Activated effector memory CD4-positive, alpha-beta T cell treated with Interleukin-2 at 50 U/mL for 16 hours (primary cell): ENCODE measurements around the gene RBBP5.

Experiments used
- DNase-seq: peaks from one replicate; pipeline ENCODE4 v3.0.0-alpha.2; 2020

The RBBP5 gene

GRCh38 chr1:205129447-205130029 is 7.8 kb upstream of the RBBP5 start:
- DNase-seq: no peak

GRCh38 chr1:205128050-205128449 is 6.3 kb upstream of the RBBP5 start:
- no peak for DNase-seq

DNA sequence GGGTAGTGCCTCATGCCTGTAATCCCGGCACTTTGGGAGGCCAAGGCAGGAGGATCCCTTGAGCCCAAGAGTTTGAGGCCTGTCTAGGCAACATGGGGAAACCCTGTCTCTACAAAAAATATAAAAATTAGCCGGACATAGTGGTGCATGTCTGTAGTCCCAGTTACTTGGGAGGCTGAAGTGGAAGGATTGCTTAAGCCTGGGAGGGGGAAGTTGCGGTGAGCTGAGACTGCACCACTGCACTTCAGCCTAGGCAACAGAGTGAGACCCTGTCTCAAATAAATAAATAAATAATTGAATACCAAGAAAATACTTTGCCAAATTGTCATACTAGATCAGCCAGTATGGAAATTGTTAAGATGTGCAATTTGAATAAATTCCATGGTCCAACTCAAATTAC is 5.9 kb upstream of the RBBP5 start:
- no peak for DNase-seq

DNA sequence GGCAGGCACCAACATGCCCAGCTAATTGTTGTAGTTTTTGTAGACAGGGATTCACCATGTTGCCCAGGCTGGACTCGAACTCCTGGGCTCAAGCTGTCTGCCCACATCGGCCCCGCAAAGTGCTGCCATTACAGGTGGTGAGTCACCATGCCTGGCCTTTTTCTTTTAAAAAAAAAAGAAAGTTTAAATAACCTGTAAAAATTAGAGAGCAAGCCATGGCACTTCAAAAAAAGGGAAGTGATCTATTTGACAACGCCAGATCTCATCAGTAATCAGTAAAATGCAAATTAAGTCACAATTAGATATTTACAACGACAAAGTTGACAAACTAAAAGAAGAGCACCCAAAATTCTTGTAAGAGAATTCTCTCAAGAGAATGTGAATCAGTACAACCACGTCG is 2.9 kb upstream of the RBBP5 start:
- no peak for DNase-seq

GRCh38 chr1:205122489-205122882 is 708 bp upstream of the RBBP5 start:
- DNase-seq: no peak

GRCh38 chr1:205118752-205119151 is 3.0 kb downstream of the RBBP5 start:
- no peak for DNase-seq

DNA sequence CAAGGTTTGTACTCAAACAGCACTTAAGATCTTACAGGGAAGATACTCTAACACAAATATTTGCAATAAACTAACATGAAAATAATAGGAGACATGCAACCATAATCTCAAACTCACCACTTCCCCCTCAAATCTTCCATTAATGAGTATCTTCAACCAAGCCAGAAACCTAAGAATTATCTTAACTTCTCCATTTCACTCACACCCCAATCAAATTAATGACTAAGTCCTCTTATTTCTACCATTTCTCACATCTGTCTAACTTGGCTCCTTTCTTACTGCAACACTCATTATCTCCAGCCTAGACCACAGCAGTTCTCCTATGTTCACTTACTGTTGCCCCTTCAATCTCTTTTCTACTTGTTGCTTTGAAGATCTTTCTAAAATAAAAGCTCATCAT is 10.4 kb downstream of the RBBP5 start:
- no peak for DNase-seq

DNA sequence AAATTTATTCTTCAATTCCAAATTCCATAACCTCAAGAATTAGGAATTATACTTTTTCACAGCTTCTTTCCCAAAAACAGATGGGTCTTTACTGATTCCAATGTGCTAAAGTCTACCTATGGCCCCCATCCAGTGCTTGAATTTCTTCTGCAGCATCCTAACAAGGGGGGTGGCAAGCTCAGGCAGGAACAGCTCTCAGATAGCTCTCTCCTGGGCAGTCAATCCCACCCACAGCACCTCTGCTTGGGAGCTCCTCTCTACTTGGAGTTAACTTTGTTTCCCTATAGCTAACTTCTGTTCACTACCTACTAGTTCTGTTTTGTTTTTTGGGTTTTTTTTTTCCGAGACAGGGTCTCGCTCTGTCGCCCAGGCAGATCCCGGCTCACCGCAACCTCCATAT is 12.1 kb downstream of the RBBP5 start:
- DNase-seq: no peak

GRCh38 chr1:205109269-205109668 is 12.5 kb downstream of the RBBP5 start:
- no peak for DNase-seq

DNA sequence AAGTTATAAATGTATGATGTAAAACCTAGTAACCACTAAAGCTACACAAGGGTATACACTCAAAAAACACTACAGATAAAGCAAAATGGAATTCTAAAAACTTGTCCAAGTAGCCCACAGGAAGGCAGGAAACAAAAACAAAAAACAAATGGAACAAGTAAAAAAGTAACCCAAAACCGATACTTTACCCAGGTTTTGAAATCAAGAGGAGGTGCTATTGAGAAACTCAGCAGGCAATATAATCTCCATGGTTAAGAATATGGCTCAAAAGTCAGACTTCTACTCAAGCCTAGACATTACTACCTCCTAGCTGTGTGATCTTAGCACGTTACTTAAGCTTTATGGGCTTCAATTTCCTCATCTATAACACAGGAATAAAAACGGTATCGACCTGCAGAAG is 13.3 kb downstream of the RBBP5 start:
- no peak for DNase-seq

DNA sequence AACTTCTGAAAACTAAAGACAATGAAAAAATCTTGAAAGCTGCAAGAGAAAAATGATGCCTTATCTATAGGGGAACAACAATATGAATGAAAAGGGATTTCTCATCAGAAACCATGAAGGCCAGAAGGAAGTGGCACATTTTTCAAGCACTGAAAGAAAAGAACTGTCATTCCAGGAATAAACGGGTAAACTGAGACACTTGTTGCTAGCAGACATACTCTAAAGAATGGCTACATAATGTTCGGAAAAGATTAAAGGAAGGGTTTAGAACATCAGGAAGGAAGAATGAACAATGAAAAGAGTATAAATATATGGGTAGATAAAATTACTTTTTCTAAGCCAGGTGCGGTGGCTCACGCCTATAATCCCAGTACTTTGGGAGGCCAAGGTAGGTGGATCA is 14.5 kb downstream of the RBBP5 start:
- DNase-seq: no peak

GRCh38 chr1:205102404-205102803 is 19.4 kb downstream of the RBBP5 start:
- no peak for DNase-seq

GRCh38 chr1:205098242-205098641 is 23.5 kb downstream of the RBBP5 start:
- DNase-seq: no peak

- no peak for DNase-seq
Observed at GRCh38 chr1:205095422-205095821, 26.4 kb downstream of the RBBP5 start.

GRCh38 chr1:205091043-205091740 is 30.6 kb downstream of the RBBP5 start:
- no peak for DNase-seq

GRCh38 chr1:205088341-205088740 is 33.4 kb downstream of the RBBP5 start:
- DNase-seq: no peak

GRCh38 chr1:205084360-205084759 is 37.4 kb downstream of the RBBP5 start, which contains the start of gene TMEM81:
Gene TMEM81 (minus strand): TSS chr1:205084460. CDS start chr1:205084320, 140 bp downstream.
- DNase-seq: no peak

DNA sequence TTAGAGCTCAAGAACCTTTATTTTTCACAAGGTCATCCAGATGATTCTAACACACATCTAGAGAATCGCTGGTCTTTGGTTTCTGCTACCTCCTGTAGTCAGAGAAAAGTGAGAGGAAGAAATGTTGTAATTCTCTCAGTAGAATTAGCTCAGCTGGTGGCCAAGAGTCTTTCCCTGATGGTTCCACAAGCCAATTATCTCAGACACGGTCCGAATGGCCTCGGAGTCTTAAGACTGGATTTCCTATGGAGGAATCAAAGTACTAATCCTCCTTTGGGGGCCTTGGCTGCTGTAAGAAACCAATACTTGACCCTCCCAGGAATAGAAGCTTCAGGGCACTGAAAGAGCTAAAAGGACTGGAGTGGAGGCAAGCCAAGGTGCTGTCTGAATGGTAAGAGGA is 39.3 kb downstream of the RBBP5 start:
- DNase-seq: no peak

DNA sequence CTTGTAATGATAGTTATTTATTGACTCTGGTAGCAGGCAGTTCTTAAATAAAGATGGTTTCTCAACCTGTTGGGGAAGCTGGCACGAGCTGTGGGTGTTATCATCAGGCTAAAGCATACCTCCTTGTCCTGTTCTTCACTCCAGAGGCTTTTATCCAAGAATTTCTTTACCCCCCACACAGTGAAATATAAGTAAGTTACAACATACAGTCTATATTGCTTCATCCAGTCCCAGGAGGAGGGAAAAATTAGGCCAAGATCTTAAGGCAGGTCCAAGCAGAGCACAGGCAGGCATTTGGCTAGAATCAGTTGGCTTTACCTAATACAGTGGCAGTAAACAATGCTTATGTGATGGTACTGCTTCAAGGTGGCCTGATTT is 43.9 kb downstream of the RBBP5 start:
- DNase-seq: no peak

GRCh38 chr1:205077158-205077933 is 44.4 kb downstream of the RBBP5 start:
- no peak for DNase-seq

GRCh38 chr1:205076245-205076761 is 45.5 kb downstream of the RBBP5 start:
- DNase-seq: no peak

DNA sequence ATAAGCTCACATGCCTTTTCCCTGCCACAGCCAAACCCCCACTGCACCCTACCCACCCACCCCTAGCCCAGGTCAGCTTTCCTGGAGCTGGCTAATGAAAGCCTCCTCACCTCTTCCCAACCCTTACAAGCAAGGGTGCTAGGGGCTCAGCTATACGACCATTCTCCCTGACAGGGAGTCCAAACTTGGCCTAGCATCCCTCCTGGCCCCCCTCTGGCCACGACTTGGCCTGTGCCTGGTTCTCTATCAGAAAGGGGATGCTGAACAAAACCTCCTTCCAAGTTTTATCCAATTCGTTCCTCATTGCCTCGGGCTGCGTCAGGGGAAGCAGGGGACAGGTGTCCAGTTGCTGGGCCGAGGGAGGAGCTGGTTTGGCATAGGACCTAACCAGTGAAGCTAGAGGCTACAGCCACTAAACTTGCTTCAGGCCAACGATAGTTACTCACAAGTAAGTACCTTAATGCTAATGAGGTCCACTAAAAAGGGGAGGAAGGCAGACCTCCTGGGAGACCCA is 46.1 kb downstream of the RBBP5 start:
- no peak for DNase-seq

GRCh38 chr1:205074513-205074912 is 47.3 kb downstream of the RBBP5 start:
- DNase-seq: no peak

- DNase-seq: no peak
Observed at GRCh38 chr1:205074084-205074483, 47.7 kb downstream of the RBBP5 start.
